Activated CD8-positive, alpha-beta memory T cell treated with anti-CD3 and anti-CD28 coated beads, Interleukin-2, amount 50 U/mL, for 1 hour (primary cell): ENCODE measurements around the gene ATP8B4.

Experiments
- DNase-seq: peaks from one replicate; pipeline ENCODE4 v3.0.0-alpha.2; 2020; ENCODE audit errors: extremely low read depth

ATP8B4 gene

GRCh38 chr15:49813625-49814024 lies 305.4 kb downstream of the ATP8B4 start:
- DNase-seq, result no peak

DNA sequence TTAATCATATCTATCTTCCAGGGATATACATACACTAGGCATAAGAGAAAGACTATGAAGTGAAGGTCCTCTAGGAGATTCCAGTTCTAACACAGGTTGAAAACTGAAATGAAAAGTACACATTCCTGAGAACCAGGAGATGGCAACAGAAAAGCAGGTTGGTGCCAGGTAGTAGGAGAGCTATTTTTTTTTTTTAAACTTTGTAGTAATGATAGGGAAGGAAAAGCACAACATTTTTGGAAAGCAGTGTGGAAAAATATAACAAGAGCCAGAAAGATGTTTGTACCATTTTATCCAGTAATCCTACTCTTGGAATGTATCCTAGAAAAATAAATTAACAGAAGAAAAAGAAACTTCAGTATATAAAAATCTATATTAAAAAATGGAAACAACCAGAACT lies 308.3 kb downstream of the ATP8B4 start:
- no peak for DNase-seq

DNA sequence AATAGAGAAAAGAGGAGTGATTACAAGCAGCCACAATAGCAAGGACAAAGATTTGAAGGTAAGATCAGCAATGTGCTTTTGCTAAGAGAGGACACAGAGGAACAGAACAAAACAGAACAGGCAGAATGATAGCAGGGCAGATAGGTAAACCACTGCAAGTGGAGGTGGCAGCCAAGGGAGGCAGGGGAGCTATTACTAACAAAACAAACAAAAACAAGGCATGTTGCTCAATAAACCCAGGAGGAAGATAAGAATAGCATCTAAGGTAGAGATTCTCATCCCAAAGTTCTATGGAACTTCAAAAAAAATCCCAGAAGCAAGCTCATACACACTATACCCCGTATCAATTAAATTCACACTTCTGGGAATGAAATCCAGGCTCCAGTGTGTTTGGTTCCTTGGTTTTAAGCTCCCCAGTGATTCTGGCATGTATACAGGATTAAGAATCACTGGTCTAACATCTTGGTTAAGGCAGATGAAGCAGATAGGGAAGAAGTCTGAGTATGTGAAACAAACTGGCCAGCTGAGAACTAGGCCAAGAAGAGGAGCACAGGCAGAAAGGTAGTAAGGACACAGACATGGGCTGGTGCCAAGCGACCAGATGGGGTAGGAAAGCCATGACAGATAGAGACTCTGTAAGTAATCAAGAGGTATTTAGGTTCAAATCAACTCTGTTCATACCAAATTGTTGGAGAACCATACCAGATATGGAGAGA lies 309.0 kb downstream of the ATP8B4 start:
- no peak for DNase-seq

- no peak for DNase-seq
Measured at GRCh38 chr15:49808341-49808740, 310.7 kb downstream of the ATP8B4 start.
